T follicular helper cell (primary cell): ENCODE measurements around the gene EN1.

ENCODE experiments used
- DNase-seq: peaks from one replicate; pipeline ENCODE4 v3.0.0-alpha.2; 2020; ENCODE audit warnings: low read depth

The EN1 gene

DNA sequence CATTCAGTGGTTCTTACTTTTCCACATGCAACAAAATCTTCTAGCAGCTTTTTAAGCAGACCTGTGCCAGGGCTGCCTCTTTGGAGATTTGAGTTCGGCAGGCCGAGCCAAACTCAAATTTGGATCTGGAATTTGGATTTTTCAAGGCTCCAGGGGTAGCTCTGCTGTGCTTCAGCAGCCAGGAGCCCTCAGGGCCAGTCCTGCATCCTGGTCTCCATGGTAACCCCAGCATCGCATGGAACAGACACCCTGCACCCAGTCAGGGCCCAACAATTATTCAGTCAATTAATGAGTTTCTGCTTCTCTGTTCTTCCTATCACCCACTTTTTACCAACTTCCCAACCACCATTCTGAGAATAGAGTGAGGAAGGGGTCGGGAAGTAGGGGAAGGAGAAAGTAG lies 30.0 kb downstream of the EN1 start:
- DNase-seq = no peak

DNA sequence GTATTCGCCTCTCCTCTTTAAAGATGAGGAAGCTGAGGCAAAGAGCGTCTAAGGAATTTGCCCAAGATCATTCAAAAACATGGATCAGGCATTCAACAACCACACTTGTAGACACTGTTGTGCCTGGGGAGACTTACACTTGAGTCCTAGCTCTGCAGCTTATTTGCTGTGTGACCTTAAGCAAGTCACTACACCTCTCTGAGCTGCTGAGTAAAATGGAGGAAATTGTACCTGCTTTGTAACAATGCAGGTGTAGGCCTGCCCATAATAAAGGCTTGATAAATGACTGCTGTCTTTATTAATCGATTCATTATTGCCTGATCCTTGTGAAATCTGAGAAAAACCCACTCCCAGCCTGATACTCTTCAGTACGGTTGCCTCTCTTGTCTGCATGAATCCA lies 30.8 kb downstream of the EN1 start:
- no peak for DNase-seq

DNA sequence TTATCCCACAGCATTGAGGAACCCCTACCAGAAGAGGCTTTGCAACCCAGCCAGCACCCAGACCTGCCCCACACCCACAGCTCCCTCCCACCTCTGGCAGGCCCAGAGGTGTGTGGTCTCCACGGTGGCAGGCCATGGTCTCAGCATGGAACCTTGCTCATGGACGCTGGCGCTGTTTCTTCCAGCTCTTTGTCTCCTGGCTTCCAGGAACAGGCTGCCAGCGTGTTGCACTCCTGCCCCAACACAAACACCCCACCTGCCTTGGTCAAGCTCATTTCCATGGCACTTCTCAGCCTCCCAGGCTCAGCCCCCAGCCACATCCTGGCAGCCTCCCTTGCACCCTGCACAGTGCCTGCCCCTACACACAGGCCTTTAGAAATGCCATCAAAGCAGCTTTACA lies 31.7 kb downstream of the EN1 start:
- DNase-seq = no peak

DNA sequence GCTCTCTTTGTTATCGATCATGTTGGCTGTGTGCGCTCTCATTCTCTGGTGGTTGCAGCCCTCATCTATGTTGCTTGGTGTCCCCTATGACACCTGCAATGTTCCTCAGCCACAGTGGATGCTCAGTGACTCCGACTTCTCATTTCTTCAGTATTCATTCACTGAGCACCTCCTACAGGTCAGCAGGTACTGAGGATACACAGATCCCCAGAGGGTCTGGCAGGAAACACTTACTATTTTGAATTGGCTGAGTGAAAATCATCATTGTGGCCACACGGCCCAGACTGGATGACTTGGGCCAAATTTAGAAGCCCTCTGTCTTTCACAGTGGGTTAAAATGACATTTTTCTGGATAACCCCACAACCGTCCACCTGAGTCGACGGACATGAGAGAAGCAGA lies 32.1 kb downstream of the EN1 start:
- no peak for DNase-seq

DNA sequence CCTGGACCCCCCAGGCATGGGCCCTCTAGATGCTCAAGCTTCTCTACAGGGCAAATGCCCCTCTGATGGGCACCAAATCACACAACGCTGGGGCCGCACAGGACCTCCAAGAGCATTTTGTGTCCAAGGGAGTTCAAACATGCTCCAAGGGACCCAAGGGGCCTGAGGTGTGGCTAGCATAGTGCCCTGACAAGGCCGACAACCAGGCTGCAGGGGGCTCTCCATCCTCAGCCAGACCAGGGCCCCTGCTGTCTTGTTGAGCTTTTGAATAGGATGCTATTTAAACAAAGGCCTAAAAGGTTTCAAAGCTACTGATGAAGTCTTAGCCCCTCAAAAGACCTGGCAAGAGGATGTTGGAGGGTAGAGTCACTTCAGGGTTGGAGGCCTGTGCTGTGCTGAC lies 33.1 kb downstream of the EN1 start:
- DNase-seq = no peak

DNA sequence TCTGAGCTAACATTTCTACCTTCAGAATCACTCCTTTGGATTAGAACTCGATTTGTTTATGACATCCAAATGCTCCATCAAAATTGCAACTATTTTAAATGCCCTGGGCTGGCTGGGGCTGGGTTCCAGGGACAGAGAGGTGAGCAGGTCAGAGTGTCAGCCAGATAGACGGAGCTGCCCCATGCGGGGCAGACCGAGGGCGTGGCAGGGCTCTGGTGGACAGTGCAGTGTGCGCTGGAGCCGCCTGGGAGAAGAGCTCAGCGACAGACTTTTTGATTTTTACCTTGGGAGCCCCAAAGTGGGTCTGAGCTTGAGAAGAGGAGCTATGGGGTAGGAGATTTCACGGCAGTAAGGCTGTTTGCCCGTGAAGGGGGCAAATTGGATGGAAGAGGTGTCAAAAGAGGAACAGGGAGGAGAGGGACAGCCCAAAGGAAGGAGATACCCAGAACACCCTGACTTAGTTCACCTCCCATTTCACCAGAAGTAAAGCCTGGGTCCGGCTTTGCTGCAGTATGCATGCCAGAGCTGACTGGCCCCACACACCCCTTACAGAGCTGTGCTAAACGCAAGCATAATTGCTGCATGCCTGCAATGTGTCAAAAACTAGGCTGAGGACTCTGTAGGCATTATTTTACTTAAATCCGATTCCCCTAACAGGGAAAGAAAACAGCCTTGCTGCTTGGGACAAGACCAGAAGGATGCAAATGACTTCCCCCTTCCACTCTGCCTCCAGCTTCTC lies 33.7 kb downstream of the EN1 start:
- no peak for DNase-seq

DNA sequence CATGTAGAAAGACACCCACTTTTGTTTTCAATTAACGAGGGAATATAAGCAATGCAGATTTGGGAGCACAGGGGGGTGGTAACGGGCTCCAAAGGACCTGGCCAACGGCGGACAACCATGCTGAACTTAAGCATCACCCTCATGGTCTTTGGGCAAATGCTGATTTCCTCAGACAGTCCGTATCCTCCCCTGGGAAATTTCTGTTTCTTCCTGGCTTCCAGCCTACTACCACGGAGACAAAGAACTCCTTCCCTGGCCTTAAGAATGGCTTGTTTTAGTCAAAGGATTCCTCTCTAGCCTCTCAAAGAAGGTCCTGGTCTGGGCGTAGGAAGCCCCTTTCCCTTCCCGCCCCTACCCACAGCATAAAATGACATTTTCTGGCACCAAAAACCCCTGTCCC lies 34.3 kb downstream of the EN1 start:
- no peak for DNase-seq

DNA sequence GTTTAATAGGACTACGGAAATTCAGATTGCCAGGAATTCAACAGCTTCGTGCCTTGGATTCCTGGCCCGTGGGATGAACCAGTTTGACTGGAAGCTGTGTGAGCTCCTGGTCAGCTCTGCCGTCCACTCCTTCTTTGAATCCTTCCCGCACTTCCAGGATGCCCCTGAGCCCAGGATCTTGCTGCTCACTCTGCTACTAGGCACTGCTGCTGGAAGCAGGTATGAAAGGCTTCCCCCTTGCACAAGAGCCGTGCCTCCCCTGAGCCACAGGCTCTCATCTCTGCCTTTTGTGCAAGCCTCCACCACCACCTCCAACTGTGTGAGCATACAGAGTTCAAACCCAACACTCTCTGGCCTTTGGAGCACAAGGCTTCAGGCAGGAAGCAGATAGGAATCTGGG lies 34.9 kb downstream of the EN1 start:
- no peak for DNase-seq

DNA sequence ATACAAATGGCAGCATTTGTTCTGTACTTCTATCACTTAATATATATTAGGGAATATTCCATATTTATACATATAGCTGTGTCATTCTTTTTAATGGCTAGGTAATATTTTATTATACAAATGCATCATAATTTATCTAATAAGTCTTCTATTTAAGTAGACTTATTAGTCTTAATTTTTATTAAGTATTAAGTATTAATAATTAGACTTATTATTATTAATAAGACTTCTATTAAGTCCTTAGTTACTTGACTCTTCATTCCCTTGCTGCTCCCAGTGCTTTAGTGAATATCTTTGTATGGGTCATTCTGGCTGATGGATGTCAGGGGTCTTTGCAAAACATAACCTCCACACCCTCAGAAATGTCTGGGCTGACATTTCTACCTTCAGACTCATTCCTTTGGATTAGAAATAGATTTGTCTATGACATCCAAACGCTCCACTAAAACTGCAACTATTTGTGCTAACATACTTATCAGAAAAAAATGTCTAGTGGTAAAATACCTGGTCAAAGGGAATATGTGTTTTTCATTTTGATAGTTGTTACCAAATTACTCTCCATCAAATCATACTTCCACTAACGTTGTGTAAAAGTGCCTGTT lies 35.8 kb downstream of the EN1 start:
- DNase-seq = no peak

DNA sequence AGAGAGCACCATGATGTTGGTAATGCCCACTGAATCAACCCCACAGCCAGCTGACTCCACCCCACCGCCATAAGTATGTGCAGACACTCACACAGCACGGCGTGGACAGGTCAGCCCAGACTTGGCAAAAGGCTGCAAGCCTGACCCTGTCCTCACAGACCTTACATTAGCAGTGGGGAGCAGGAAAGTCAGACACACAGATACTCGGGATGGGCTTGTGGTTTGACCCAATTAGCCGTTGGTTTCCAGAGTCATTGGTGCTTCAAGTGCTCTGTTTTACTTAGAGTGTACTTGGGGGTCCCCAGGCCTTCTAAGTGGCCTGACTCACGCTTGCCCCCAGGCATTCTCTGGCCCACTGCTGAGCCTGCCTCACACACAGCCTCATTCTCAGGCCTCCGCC lies 36.7 kb downstream of the EN1 start:
- DNase-seq = no peak

DNA sequence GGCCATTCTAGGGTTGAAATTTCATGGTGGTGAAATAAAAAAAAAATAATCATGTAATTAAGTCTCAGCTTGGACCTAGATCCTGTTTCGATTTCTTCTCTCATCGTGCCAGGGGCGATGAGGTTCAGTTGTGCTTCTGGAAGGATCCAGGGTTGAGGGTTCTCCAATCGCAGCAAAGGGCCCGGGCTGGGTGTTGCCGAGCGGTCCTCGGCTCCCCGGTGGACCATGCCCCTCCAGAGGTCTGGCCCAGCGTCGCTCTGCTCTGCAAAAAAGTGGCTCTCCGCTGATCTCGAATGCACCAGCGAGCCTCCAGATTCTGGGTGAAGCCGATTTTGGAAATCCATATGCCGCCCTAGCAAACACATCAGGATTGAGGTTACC lies 39.0 kb downstream of the EN1 start:
- DNase-seq = no peak

DNA sequence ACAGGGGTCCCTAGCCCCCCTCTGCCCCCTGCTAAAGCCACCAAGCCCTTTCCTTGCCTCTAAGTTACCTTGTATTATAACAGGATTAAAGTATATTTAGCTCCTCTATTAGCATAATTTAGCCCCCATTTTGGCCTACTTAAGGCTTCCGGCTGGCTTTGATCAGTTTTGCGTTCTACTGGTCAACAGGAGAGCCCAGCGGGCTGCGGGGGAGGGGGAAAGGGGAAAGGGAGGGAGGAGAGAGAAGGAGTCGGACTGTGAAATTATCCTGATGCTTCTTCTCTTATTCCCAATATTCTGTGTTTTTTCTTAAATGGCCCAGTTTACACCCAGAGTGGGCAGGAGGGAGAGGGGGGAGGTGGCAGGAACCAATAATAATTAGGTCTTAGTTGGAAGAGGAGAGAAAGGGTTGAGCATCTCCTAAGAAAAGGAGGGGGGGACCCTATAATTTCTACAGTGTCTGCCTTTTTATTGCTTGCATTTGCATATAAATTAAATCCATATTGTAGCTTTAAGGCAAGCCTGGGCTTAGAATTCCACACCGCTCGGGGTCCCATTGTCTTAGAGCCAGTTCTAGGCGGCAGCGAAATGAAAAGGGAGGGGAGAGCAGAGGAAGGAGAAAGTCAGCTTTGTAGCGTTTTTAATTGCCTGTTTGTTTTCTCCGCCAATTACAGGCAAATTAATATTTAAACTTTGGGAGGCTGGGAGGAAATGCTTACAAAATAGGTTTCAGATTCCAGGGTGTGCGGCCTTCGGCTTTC lies 39.6 kb downstream of the EN1 start:
- no peak for DNase-seq

DNA sequence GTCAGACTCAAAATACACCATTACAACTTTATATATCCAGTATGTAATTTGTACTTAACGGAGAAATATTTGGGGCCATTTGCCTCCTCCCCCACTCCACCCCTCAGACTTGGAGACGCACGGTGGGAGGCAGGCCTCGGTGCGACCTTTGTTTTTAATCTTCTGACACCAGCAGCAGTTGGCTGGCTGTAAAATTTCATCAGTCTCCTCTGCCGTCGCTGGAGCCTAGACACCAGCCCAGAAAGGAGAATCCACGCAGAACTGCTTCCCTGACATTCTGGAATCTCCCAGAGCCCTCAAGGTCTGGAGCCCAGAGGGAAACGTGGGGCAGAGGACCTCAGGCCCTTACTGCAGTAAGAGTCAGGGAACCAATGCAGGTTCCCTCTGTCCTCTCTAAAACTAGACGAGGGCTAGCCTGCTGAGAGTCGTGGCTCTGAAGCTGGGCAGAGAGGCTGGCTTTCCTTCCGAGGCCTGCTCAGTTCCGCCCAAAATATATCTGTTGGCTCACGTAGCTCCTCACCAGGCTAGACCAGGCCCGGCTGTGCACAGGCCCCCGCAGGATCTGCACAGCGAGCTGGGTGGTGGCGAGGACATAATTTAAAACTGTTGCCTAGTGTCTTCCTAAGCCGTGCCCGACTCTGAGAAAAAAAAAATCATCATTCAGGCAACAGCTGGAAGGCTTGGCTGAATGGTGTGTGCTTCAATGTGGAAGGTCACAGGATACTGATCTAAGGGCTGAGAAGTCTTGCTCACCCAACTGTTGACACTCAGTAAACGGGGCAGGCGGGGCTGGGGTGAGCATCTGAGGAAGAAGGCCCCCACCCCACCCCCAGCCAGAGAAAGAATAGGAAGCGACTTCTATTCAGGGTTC lies 40.4 kb downstream of the EN1 start:
- DNase-seq = no peak

DNA sequence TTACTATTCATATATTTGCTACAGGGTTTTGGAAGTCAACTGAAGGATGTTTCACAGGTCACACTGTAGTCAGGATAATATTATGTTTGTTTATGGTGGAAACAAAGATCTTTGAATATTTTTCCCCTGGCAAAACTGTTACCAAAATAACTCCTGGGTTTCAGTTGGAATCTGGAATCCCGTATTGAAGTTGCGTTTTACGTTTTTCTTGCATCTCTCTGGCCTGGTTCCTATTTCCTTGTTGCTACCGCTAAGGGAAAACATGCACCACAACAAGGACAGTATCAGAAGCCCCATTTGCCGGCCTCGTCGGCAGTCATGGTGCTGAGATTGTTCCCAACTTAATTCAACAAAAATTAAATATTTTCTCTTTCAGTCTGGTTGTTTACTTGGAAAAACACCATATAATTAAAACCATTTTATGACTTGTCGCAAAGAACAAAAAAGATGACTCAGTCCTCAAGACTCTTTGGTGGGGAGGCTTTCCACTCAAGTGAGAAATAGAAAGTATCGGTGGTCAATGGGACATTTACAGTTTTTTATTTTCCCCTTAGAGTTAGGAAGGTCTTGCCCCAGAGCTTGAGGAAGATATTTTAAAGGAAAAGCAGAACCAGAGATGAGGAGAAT lies 42.3 kb downstream of the EN1 start:
- DNase-seq = no peak

DNA sequence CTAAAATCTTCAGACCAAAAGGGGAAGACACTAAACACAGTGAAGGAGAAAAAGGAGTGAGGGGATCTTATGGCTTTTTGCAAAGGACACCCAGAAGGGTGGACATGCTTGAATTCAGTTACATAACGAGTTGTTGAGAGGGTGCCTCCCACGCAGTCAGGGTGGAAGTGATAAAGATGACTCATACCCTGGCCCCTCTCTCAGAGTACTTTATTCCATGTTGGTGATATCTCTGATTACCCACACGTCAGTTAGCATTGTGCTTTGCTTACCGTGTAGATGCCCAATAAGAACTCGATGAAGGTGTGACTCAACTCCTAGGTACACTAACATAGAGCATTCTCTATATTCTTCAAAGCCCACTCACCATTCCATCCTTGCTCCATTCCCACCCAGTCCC lies 44.4 kb downstream of the EN1 start:
- DNase-seq = no peak

DNA sequence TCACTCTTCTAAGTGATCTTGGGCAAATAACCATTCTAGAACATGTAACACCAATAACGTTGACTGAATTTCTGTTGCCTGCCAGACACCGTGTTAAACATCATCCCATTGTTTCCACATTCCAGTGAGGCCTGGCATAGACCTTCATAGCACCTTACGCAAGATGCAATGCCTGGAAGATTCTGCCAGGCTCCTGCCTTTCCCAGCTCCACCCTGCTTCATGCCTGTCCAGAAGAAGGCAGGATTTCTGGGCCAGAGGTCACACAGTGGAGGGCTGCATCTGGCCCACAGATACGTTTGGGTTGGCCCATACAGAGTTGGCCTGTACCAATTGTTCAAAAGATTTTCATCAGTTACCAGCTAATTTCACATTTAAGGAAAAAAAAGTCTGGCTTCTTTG lies 46.3 kb downstream of the EN1 start:
- no peak for DNase-seq

DNA sequence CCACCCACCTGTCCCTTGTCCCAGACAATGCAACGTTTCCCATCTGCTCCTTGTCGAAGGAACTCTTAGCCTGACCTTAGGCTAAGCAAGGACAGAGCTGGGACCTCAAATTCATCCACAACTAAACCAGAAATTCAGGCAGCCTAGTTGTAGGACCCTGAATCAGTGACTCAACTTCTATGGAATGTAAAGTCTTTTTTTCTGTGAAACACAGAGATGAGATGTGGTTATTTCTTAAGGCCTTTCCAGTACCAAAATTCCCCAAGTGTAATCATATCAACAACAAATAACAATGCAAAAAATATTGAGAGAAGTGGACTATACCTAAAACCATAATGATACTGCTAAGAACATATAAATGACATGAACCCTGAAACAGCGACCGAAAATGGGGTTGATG lies 46.7 kb downstream of the EN1 start:
- no peak for DNase-seq

DNA sequence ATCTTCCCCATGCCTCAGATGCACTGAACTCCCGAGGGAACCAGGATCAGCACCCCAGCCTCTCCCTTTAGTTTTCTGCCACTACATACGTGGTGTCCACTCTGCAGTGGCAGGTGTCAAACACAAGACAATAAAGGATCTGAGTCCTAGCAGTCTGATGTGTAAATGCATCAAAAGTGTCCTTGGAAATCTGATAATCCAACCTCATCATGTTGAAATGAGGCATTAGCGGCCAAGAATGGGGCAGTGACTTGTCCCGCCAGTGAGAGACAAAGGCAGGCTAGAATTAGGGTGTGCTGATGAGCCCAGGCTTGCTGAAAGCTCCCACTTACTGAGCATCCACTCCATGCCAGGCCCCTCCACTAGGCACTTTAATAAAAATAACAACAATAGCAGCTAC lies 52.9 kb downstream of the EN1 start:
- DNase-seq = no peak
